Activated CD8-positive, alpha-beta memory T cell treated with anti-CD3 and anti-CD28 coated beads, Interleukin-2, amount 50 U/mL, for 24 hours (primary cell): ENCODE measurements around the gene MVK.

Source experiments
- DNase-seq: peaks from one replicate; pipeline ENCODE4 v3.0.0-alpha.2; 2020; ENCODE audit errors: extremely low read depth

MVK gene

GRCh38 chr12:109545826-109546225 lies 27.8 kb upstream of the MVK start:
- DNase-seq, result no peak

DNA sequence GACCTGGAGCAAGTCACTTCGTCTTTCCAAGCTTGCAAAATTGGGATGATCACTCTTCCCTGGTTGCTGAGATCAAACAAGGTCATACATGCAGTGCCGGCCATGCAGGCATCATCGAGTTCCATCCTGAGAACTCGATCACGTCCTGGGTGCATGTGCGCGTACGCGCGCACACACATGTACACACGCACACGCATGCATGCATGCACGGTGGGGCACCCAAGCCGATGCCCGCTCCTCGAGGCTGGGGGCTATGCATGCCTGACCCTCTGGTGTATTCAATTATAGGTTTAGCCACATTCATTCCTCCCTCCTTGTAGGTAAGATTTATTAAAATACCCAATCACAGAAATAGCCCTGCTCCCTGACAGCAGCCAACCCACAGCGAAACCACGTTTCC lies 26.3 kb upstream of the MVK start:
- DNase-seq, result no peak

GRCh38 chr12:109548258-109548657 lies 25.3 kb upstream of the MVK start:
- DNase-seq, result no peak

DNA sequence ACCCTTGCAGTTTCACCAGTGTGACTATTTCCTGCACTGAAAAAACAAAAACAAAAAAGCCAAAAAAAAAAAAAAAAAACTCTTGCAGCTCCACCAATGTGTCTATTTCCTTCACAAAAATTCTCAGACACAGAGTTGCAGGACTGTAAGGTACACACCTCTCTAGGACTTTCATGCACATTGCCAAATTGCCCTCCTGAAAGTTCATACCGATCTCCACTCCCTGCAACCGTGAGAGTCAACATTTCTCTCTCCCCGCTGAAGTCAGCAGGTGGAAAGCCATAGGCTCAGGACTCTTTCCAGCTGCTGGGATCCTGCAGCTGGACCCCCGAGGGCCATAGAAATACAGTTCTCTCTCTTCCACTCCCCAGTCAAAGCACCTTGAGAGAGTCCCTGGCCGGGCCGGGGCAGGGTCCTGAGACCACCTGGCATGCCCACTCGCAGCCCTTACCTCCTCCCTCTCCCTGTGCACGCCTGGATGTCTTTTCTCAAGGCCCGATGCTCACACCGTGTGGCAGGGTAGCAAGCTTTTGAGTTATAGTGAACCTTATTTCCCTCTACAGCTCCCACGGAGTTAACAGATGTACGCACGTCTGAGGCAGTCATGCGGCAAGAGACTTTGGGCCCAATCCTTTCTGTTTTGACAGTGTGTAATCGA lies 23.9 kb upstream of the MVK start:
- DNase-seq, result no peak

- no peak for DNase-seq
Measured at GRCh38 chr12:109550281-109550680, 23.3 kb upstream of the MVK start.

- DNase-seq, result no peak
Measured at GRCh38 chr12:109551108-109551507, 22.5 kb upstream of the MVK start.

DNA sequence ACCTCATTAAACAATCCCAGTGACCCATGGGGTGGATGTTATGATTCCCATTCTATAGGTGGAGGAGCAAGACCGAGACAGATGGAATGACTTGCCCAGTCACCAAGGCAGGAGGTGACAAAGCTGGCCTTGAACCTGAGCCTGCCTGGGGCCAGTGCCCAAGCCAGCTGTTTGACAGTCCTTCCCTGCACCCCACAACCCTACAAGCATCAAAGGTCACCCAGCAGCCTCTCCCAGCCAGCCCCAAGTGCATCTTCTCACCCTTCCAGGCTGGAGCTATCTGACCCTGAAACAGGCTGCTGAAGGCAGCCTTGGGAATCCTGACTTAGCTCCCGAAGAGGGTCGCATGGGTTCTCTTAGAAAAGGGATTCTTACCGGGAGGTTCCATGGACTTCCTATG lies 20.6 kb upstream of the MVK start:
- DNase-seq, result no peak

- DNase-seq, result no peak
Measured at GRCh38 chr12:109553483-109553882, 20.1 kb upstream of the MVK start.

DNA sequence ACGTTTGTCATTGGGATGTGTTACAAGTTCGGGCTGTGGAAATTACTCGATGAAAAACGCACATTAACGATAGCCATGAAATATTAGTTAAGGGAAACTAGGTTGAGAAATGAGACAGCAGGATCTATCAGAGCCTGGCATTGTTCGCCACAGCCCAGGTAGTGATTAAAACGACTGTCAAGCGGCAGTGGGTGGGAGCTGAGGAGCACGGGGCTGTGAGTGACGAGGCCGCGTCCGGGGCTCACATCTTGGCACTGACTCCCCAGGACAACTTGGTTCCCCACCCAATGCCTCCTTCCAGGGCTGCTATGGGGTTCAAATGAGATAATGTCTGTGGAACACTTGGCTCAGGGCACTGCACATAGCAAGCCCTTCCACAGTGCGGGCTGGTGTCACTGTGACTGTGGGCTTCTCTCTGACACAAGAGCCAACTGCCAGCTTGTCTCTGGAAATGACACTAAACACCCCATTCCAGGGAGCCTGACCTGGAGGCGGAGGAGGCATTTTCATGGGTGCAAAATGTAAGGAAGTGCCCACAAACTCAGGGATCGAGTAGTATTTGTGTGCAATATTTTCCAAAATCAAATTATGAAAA lies 19.6 kb upstream of the MVK start:
- DNase-seq, result no peak

DNA sequence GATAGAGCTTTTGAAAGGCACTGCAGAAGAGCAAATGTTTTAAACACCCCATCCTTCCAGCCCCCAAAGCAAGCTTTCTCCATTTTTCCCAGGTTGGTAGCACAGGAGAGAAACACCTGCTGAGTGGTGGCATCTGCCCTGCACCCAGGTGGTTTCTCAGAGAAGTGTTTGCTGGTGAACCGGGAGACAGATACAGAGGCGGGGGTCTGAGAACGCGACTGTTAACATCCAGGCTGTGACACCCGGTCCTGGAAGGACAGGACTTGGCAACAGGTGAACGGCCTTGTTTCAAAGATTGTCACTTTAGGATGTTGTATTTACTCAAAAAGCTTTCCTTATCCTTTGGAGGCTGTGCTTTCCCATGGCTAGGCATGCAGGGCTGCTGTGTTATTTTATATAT lies 18.8 kb upstream of the MVK start:
- no peak for DNase-seq

GRCh38 chr12:109555431-109556315 lies 17.9 kb upstream of the MVK start:
- DNase-seq, result no peak

GRCh38 chr12:109557200-109557599 lies 16.4 kb upstream of the MVK start:
- no peak for DNase-seq

DNA sequence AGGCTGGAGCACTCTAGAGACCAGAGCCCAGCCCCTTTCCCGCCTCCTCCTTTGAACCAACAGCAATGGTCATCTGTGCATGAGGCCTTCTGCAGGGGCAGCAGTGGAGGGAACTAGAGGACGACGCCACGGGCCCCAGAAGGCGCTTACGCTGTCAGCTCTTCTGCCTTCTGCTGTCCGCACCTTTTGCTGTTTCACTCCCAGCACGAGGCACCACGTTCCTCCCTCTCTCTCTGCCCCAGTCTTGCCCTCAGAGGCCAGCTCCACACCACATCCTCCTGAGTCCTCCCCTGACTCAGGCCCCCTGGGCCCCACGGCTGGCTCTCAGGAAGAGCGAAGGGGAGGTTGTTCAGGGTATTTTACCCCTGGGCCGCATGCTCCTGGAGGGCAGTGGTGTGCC lies 15.8 kb upstream of the MVK start:
- no peak for DNase-seq

DNA sequence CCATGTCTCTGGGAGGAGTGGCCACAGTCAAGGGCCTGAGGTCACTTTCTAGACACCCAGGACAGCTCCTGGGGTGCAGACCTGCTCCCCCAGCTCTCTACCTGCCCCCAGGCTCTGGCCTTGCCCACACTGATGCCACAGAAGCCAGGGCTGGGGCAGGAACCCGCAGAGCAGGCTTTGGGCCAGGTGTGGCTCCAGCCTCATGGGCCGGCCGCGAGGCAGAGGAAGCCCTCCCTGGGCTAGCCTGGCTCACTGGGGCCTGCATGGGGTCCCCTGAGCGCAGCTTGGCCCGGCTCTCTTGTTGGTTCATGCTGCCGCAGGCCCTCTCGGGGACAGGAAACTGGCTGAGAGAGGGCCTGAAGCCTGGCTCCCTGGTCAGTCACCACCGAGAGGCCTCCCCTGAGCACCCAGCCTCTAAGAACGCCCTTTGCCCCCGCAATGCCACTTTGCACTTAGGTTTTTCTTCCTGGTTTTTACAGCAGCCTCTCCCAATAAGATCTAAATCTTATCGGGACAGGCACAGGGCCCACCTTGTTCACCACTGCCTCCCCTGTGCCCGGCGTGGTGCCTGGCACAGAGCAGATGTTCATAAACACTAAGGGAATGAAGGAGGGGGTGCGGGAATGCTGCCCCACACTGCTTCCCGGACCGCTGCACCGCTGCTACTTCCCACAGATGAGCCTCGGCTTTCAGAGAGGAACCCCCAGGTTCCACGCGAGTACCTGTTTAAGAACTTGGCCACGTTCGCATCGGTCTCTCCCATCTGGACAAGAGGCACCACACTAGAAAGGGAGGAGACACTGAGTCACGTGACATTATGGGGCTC lies 15.0 kb upstream of the MVK start:
- DNase-seq, result no peak

GRCh38 chr12:109559200-109559505 lies 14.4 kb upstream of the MVK start:
- DNase-seq, result no peak

DNA sequence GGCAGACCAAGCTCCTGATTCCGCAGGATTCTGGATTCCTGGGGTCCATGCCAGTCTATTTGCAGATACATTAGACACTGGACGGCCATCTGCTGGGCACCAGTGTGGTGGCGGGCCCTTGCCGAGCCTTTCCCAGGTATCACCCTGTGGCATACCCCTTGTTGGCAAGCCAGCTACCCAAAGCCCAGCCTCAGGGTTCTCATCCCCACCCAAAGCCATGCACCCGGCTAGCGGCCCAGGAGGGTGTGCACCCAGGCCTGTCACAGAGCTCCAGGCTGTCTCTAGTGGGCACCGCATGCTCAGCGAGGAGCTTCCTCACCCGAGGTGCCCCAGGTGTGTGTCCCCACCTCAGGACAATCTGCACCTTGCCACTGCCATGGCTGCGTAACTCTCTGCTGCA lies 14.0 kb upstream of the MVK start:
- no peak for DNase-seq

GRCh38 chr12:109560867-109561710 lies 12.5 kb upstream of the MVK start:
- no peak for DNase-seq

GRCh38 chr12:109561711-109562030 lies 11.9 kb upstream of the MVK start:
- DNase-seq, result no peak

GRCh38 chr12:109562871-109563270 lies 10.7 kb upstream of the MVK start:
- DNase-seq, result no peak

DNA sequence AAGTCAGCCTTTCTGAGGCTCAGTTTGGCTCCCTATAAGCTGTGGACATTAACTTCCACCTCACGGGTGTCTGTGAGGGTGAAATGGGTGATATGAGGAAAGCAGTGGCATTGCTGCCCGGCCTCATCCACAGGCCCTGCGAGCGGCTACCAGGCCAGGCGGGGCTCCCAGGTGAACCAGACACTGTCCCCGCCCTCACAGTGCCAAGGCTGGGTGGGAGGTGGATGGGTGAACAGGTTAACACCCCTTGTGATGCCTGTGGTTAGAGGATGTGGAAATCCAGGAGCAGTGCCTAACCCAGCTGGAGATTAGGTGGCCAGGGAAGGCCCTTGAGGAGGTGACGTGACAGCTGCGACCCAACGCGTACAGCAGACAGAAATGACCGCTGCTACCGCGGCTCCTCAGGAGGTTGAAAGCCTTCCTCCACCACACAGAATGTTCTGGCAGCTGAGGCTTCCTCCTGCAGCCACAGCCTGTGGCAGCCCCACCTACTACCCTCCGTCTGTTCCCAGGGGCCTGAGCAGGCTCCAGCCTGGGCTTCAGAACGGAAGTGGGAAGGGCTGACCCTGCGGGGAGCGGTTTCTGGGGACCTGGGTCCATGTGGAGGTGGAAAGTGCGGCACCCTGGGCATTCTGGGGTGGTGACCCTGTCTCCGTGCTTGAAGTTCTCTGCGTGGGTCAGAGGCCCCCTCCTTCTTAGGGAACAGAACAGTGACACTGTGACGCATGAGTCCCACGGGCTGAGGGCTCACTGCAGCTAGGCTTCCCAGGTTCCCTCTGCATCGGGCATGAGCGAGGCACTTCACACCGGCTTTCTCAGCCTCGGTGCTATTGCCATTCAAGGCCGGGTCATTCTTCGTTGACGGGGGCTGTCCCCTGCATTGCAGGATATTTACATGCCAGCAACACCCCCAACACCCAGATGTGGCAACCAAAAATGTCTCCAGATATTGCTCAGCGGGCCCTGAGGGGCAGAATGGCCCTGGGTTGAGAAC lies 10.0 kb upstream of the MVK start:
- no peak for DNase-seq
